ENCODE results near the gene EGFL6. TPM values are rescaled to one million over a fixed set of nuclear protein-coding genes. Genes with fewer than 3 reads are reported as not detected.
"Not testable (repeated sequence)": the region's sequence is repeated elsewhere in the genome, so short reads cannot be mapped to it uniquely, and the experiment has no call there.

EGFL6 gene
- polyA plus RNA-seq, 3 donors, result 18.3 to 19.5 (median 19.2) TPM

- DNase-seq (ENCODE audit: extremely low read depth in 1 of 11, low read depth in 9 of 11, low spot score in 4 of 11), result no peak
Observed at GRCh38 chrX:13645464-13646153, 76.2 kb downstream of the EGFL6 start.

- DNase-seq (ENCODE audit: extremely low read depth in 1 of 11, low read depth in 9 of 11, low spot score in 4 of 11), result peak in 2 of 11 donors; percentile 50 to 63
Observed at GRCh38 chrX:13646154-13646549, 76.8 kb downstream of the EGFL6 start.

- DNase-seq (ENCODE audit: extremely low read depth in 1 of 11, low read depth in 9 of 11, low spot score in 4 of 11), result no peak
Observed at GRCh38 chrX:13647709-13648212, 78.4 kb downstream of the EGFL6 start.

GRCh38 chrX:13648336-13648735, 78.9 kb downstream of the EGFL6 start:
- not testable (repeated sequence) for DNase-seq (ENCODE audit: extremely low read depth in 1 of 11, low read depth in 9 of 11, low spot score in 4 of 11)

- no peak for DNase-seq (ENCODE audit: extremely low read depth in 1 of 11, low read depth in 9 of 11, low spot score in 4 of 11)
Observed at GRCh38 chrX:13649838-13650237, 80.4 kb downstream of the EGFL6 start.

GRCh38 chrX:13650318-13650717, 80.9 kb downstream of the EGFL6 start:
- no peak for DNase-seq (ENCODE audit: extremely low read depth in 1 of 11, low read depth in 9 of 11, low spot score in 4 of 11)

GRCh38 chrX:13651150-13651549, 81.7 kb downstream of the EGFL6 start:
- DNase-seq (ENCODE audit: extremely low read depth in 1 of 11, low read depth in 9 of 11, low spot score in 4 of 11), result no peak

- DNase-seq (ENCODE audit: extremely low read depth in 1 of 11, low read depth in 9 of 11, low spot score in 4 of 11), result no peak
Observed at GRCh38 chrX:13652287-13652793, 82.9 kb downstream of the EGFL6 start.

- peak; percentile 75 to 94 (median 90) for DNase-seq (ENCODE audit: extremely low read depth in 1 of 11, low read depth in 9 of 11, low spot score in 4 of 11)
Observed at GRCh38 chrX:13652850-13653693, 83.7 kb downstream of the EGFL6 start, which contains the start of gene TCEANC. Gene TCEANC, plus strand, starts transcription at chrX:13653141. Its CDS starts 9,368 bp downstream, at chrX:13662509.

- no peak for DNase-seq (ENCODE audit: extremely low read depth in 1 of 11, low read depth in 9 of 11, low spot score in 4 of 11)
Observed at GRCh38 chrX:13654116-13654515, 84.7 kb downstream of the EGFL6 start.

GRCh38 chrX:13655674-13656073, 86.3 kb downstream of the EGFL6 start:
- DNase-seq (ENCODE audit: extremely low read depth in 1 of 11, low read depth in 9 of 11, low spot score in 4 of 11), result no peak

GRCh38 chrX:13658602-13659001, 89.2 kb downstream of the EGFL6 start:
- DNase-seq (ENCODE audit: extremely low read depth in 1 of 11, low read depth in 9 of 11, low spot score in 4 of 11), result no peak

- DNase-seq (ENCODE audit: extremely low read depth in 1 of 11, low read depth in 9 of 11, low spot score in 4 of 11), result no peak
Observed at GRCh38 chrX:13659063-13659462, 89.7 kb downstream of the EGFL6 start.

GRCh38 chrX:13661735-13662288, 92.4 kb downstream of the EGFL6 start:
- DNase-seq (ENCODE audit: extremely low read depth in 1 of 11, low read depth in 9 of 11, low spot score in 4 of 11), result no peak

- no peak for DNase-seq (ENCODE audit: extremely low read depth in 1 of 11, low read depth in 9 of 11, low spot score in 4 of 11)
Observed at GRCh38 chrX:13662355-13662791, 93.0 kb downstream of the EGFL6 start.

- DNase-seq (ENCODE audit: extremely low read depth in 1 of 11, low read depth in 9 of 11, low spot score in 4 of 11), result no peak
Observed at GRCh38 chrX:13664020-13664419, 94.6 kb downstream of the EGFL6 start.

GRCh38 chrX:13666836-13667235, 97.4 kb downstream of the EGFL6 start:
- no peak for DNase-seq (ENCODE audit: extremely low read depth in 1 of 11, low read depth in 9 of 11, low spot score in 4 of 11)

- DNase-seq (ENCODE audit: extremely low read depth in 1 of 11, low read depth in 9 of 11, low spot score in 4 of 11), result no peak
Observed at GRCh38 chrX:13667919-13668318, 98.5 kb downstream of the EGFL6 start.

GRCh38 chrX:13669246-13669737, 99.9 kb downstream of the EGFL6 start:
- peak in 1 of 11 donors; percentile 24 for DNase-seq (ENCODE audit: extremely low read depth in 1 of 11, low read depth in 9 of 11, low spot score in 4 of 11)

Measured in renal cortex interstitium (tissue), 11 donors.